Vagina (tissue), 2 donors: ENCODE results near the gene NDUFB8. TPM values are rescaled to one million over a fixed set of nuclear protein-coding genes. Genes with fewer than 3 reads are reported as not detected.

Experiments used
- DNase-seq, 2 donors: peaks; one replicate each; pipeline ENCODE4 v3.0.0-alpha.2; 2017; ENCODE audit errors: extremely low spot score in 2 of 2
- H3K27ac ChIP-seq: fragments of 200-600 bp; sonication (generic); one replicate; pipeline ENCODE4 v1.5.1; 2019
- H3K27me3 ChIP-seq: fragments of 200-600 bp; sonication (generic); one replicate; pipeline ENCODE4 v1.5.1; 2019
- H3K36me3 ChIP-seq, 2 donors: fragments of 200-600 bp; sonication (generic); one replicate each; pipeline ENCODE4 v1.5.1; 2017 to 2019
- H3K4me1 ChIP-seq: fragments of 200-600 bp; sonication (generic); one replicate; pipeline ENCODE4 v1.5.1; 2019
- H3K4me3 ChIP-seq, 2 donors: fragments of 200-600 bp; sonication (generic); 1 replicate in 1 of 2; 2 replicates in 1 of 2; pipeline ENCODE4 v1.5.1; 2016 to 2019
- H3K9me3 ChIP-seq: fragments of 200-600 bp; sonication (generic); one replicate; pipeline ENCODE4 v1.5.1; 2019
- CTCF ChIP-seq, 3 experiments: fragments of 450-650 bp in 2 of 3; fragments of 200-600 bp in 1 of 3; sonication (generic) in 1 of 3; IDR thresholded peaks; one replicate each; pipeline ENCODE4 v1.5.1; 2017 to 2019; ENCODE audit warnings: antibody characterized with exemption in 3 of 3, mild to moderate bottlenecking in 2 of 3, moderate library complexity in 2 of 3
- POLR2A ChIP-seq, 2 donors: fragments of 450-650 bp; IDR thresholded peaks; one replicate each; pipeline ENCODE4 v1.6.1; 2017; ENCODE audit warnings: antibody characterized with exemption in 2 of 2, mild to moderate bottlenecking in 2 of 2, moderate library complexity in 2 of 2
- POLR2AphosphoS5 ChIP-seq, 2 donors: sonication (generic); formaldehyde crosslinking; IDR thresholded peaks; one replicate each; pipeline ENCODE4 v1.9.0; 2017; ENCODE audit warnings: antibody characterized with exemption in 2 of 2, mild to moderate bottlenecking in 2 of 2, low read depth in 1 of 2; ENCODE audit not compliant: insufficient read depth in 1 of 2
- intact Hi-C: fragments of 100-400 bp; cut with DNase I; formaldehyde crosslinking; loops from one replicate; pipeline ENCODE4 v1.15.1; 2023
- total RNA-seq: library from RNA; depleted of rRNA; stranded (reverse); fragments of >200 nt; gene quantifications from one replicate; pipeline ENCODE4 v1.2.3, GENCODE V29; 2016

NDUFB8 gene
- total RNA-seq, 1 donor from 2014 or later: 143 TPM

GRCh38 chr10:100522107-100522801 is 7.4 kb downstream of the NDUFB8 start:
- no peak for DNase-seq
- Histone ChIP-seq H3K27me3 (peaks cover 7% of the 10 kb centered on the region), H3K36me3 (peaks cover 3 to 36% of the 10 kb centered on the region in 2 donors), H3K27ac (no peak overlapping the region), H3K9me3 (no peaks in the 10 kb centered on the region), H3K4me1 (peaks cover 15% of the 10 kb centered on the region), H3K4me3 (no peak overlapping the region)
- TF ChIP-seq POLR2AphosphoS5 (IDR thresholded peaks at IDR 0.05; ENCODE audit: insufficient read depth in 1 of 2, low read depth in 1 of 2) (no peak), POLR2A (IDR thresholded peaks at IDR 0.05) (no peak), CTCF (IDR thresholded peaks at IDR 0.05) (no peak)
- intact Hi-C loops: no loop called here

DNA sequence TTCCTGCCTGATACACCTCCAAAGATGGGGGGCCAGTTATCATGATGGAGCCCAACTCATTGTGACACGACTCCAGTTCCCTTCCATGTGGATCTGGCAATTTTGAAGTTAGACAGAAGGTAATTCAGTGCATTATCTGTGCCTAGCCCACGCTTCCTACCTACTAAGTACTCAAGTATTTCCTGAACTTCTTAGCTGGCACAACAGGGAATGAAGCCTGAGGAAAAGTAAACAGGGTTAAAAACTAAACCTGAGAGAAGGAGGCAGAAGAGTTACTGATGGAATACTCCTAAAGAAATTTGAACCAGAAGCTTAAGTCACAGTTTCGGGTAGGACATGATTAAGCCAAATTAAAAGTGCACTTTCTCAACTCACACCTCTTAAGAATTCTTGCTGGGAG is 8.9 kb downstream of the NDUFB8 start:
- DNase-seq: no peak
- Histone ChIP-seq H3K36me3 (peaks cover 3 to 28% of the 10 kb centered on the region in 2 donors), H3K27ac (no peak overlapping the region), H3K4me3 (no peak overlapping the region), H3K27me3 (peaks cover 7% of the 10 kb centered on the region), H3K4me1 (peaks cover 14% of the 10 kb centered on the region), H3K9me3 (no peaks in the 10 kb centered on the region)
- intact Hi-C loops: no loop called here
- no peak for TF ChIP-seq POLR2A (IDR thresholded peaks at IDR 0.05)
- TF ChIP-seq CTCF (IDR thresholded peaks at IDR 0.05): no peak
- TF ChIP-seq POLR2AphosphoS5 (IDR thresholded peaks at IDR 0.05; ENCODE audit: insufficient read depth in 1 of 2, low read depth in 1 of 2): no peak

- TF ChIP-seq POLR2AphosphoS5 (IDR thresholded peaks at IDR 0.05; ENCODE audit: insufficient read depth in 1 of 2, low read depth in 1 of 2): no peak
- TF ChIP-seq CTCF (IDR thresholded peaks at IDR 0.05): no peak
- TF ChIP-seq POLR2A (IDR thresholded peaks at IDR 0.05): no peak
- Histone ChIP-seq H3K27ac (no peak within 1 kb of the TSS), H3K4me3 (peak within 1 kb of the TSS; percentile 32 to 48), H3K9me3 (no peaks in the 10 kb centered on the region), H3K27me3 (peaks cover 7% of the 10 kb centered on the region), H3K36me3 (peaks cover 3 to 28% of the 10 kb centered on the region in 2 donors), H3K4me1 (peaks cover 14% of the 10 kb centered on the region)
- intact Hi-C loops: no loop called here
- DNase-seq: no peak
Observed at GRCh38 chr10:100519311-100520051, 10.2 kb downstream of the NDUFB8 start, which contains the start of gene SEC31B. Gene SEC31B (minus strand): TSS chr10:100519861. CDS start chr10:100516952, 2,909 bp downstream.

DNA sequence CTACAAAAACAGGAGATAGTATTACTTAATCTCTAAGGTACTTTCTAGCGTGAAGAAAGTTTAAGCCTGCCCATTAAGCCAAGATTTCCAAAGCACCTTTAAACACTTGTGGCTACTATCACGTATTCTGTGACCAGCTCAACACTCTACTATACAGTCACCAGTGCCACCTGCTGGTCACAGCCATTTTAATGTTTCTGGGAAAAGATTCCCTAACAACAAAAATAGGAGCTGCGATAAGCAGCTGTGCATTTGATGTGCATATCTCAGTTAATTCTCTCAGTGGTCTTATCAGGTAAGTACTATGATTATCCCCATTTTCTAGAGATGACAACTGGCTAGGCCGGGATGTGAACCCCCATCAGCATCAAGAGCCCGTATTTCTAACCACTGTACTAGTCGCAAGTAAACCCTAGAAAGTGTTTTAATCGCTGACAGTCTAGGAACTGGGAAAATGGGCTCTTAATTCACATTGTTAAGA is 10.9 kb downstream of the NDUFB8 start:
- H3K9me3 ChIP-seq: no peaks in the 10 kb centered on the region
- H3K27ac ChIP-seq: no peak overlapping the region
- intact Hi-C loops: no loop called here
- peaks cover 14% of the 10 kb centered on the region for H3K4me1 ChIP-seq
- H3K36me3 ChIP-seq: peaks cover 0 to 21% of the 10 kb centered on the region in 2 donors
- no peak for DNase-seq
- no peak for TF ChIP-seq POLR2AphosphoS5 (IDR thresholded peaks at IDR 0.05; ENCODE audit: insufficient read depth in 1 of 2, low read depth in 1 of 2)
- peak; percentile 54 to 68 (median 61) for TF ChIP-seq CTCF (IDR thresholded peaks at IDR 0.05)
- peak overlapping the region; percentile 32 to 48 for H3K4me3 ChIP-seq
- peaks cover 7% of the 10 kb centered on the region for H3K27me3 ChIP-seq
